Measurements from ENCODE around the gene NSG2. TPM values are rescaled to one million over a fixed set of nuclear protein-coding genes. Genes with fewer than 3 reads are reported as not detected.

Gene NSG2
- total RNA-seq, 4 donors from 2014 or later, result 0.94 to 1.9 (median 1.8) TPM; not detected in 1

- Histone ChIP-seq H3K27ac (no peak overlapping the region), H3K4me3 (no peak overlapping the region), H3K9me3 (no peaks in the 10 kb centered on the region), H3K4me1 (no peaks in the 10 kb centered on the region), H3K36me3 (no peaks in the 10 kb centered on the region), H3K27me3 (no peaks in the 10 kb centered on the region)
- no peak for TF ChIP-seq CTCF (IDR thresholded peaks at IDR 0.05)
- TF ChIP-seq POLR2A (IDR thresholded peaks at IDR 0.05), result no peak
- DNase-seq, result no peak
Measured at GRCh38 chr5:174134545-174134944, 89.0 kb downstream of the NSG2 start.

- TF ChIP-seq CTCF (IDR thresholded peaks at IDR 0.05) (no peak), POLR2A (IDR thresholded peaks at IDR 0.05) (no peak)
- Histone ChIP-seq H3K4me1 (no peaks in the 10 kb centered on the region), H3K4me3 (no peak overlapping the region), H3K27me3 (no peaks in the 10 kb centered on the region), H3K36me3 (no peaks in the 10 kb centered on the region), H3K27ac (no peak overlapping the region), H3K9me3 (no peaks in the 10 kb centered on the region)
- no peak for DNase-seq
Measured at GRCh38 chr5:174139623-174140022, 94.1 kb downstream of the NSG2 start.

DNA sequence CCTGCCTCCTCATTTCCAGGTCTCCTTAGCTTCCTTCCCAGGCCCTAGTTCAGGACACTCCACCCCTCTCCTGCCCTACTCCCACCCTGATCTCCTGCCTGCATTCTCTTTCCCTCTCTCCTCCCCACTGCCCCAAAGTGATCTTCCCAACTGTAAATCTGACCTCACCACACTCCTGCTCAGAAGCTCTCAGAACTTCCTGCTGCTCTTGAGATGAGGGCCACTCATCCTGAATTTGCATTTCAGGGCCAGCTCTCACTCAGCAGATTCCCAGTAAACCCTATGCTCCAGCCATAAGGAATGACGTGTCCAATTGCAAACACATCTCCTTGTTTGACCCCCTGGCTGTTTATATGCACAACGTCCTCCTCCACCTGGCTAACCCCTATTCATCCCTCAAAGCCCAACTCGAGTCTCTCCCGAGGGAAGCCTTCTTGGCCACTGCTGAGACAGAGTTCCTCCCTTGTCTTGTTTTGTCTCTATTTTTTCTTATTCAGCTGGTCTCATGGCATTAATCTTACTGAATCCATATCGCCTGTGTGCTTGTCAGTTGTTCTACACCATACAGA lies 95.0 kb downstream of the NSG2 start:
- H3K27ac ChIP-seq, result no peak overlapping the region
- no peaks in the 10 kb centered on the region for H3K36me3 ChIP-seq
- no peaks in the 10 kb centered on the region for H3K27me3 ChIP-seq
- H3K4me1 ChIP-seq, result no peaks in the 10 kb centered on the region
- TF ChIP-seq POLR2A (IDR thresholded peaks at IDR 0.05), result no peak
- no peak for TF ChIP-seq CTCF (IDR thresholded peaks at IDR 0.05)
- H3K4me3 ChIP-seq, result no peak overlapping the region
- no peaks in the 10 kb centered on the region for H3K9me3 ChIP-seq
- no peak for DNase-seq

- Histone ChIP-seq H3K4me3 (no peak overlapping the region), H3K4me1 (no peaks in the 10 kb centered on the region), H3K36me3 (no peaks in the 10 kb centered on the region), H3K9me3 (no peaks in the 10 kb centered on the region), H3K27ac (no peak overlapping the region), H3K27me3 (no peaks in the 10 kb centered on the region)
- DNase-seq, result no peak
- TF ChIP-seq CTCF (IDR thresholded peaks at IDR 0.05), result no peak
- no peak for TF ChIP-seq POLR2A (IDR thresholded peaks at IDR 0.05)
Measured at GRCh38 chr5:174141398-174141797, 95.9 kb downstream of the NSG2 start.

DNA sequence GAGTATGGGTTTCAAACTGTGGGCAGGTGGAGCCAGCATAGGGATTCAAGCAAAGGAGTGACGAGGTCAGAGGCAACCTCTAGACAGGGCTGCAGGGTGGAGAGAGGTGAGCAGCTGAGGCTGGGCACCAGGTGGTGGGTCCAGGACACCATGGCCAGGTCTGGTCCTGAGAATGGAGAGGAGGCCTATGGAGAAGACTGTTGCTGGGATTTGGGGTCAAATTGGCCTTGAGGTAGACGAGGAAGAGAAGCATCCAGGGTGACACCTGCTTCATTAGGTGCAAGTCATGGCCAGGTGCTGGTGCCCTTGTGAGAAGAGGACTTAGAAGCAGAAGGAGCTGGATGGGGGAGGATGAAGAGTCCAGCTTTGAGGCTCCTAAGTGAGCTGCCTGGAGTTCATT lies 99.6 kb downstream of the NSG2 start:
- Histone ChIP-seq H3K9me3 (no peaks in the 10 kb centered on the region), H3K27me3 (no peaks in the 10 kb centered on the region), H3K27ac (no peak overlapping the region), H3K4me3 (no peak overlapping the region), H3K4me1 (no peaks in the 10 kb centered on the region), H3K36me3 (no peaks in the 10 kb centered on the region)
- DNase-seq, result no peak
- TF ChIP-seq POLR2A (IDR thresholded peaks at IDR 0.05) (no peak), CTCF (IDR thresholded peaks at IDR 0.05) (no peak)

GRCh38 chr5:174145821-174146220 lies 100.3 kb downstream of the NSG2 start:
- Histone ChIP-seq H3K9me3 (no peaks in the 10 kb centered on the region), H3K27me3 (no peaks in the 10 kb centered on the region), H3K4me3 (no peak overlapping the region), H3K4me1 (no peaks in the 10 kb centered on the region), H3K27ac (no peak overlapping the region), H3K36me3 (no peaks in the 10 kb centered on the region)
- DNase-seq, result no peak
- no peak for TF ChIP-seq CTCF (IDR thresholded peaks at IDR 0.05)
